Measurements from ENCODE around the gene EFHB.
"Not testable (repeated sequence)": the region's sequence is repeated elsewhere in the genome, so short reads cannot be mapped to it uniquely, and the experiment has no call there.

The EFHB gene, protein sequence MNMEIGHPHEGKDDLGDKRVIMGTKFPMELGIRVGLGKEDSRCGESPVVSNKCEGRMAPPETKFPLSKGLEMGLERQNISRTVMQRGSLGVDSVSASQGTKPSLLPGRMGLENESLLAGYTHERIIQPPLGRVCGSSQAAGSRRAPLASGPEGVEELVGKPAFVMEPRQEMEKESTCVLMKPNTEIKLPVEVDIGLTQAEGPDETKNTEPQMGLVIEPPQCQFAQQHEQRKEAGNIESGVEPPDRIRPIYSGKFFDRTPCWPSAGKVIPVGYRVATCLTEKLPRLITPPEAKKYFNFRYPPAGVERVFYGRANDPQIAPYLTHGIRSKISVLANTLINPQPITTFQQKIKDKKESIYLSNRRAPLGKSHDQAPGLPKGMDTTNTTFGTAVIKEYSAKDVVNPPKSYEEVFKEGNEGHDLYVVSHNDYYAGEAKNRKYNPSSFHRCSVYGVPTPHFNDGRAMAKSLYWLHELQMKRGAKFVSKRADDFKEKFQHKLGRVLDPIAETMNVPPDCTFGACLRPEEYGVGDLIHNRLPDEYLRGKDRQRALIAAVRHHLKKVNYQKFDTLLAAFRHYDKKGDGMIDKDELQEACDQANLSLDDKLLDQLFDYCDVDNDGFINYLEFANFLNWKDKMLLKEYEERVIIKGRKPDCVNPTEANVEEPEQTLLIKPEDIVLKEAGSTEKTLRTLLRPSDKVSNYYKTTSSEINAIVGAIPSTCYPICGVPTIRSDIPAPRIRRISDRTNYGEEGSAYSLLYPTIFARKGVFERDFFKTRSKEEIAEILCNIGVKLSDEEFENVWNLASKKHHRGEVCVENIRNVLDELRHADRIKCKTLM

GRCh38 chr3:19934098-19934566, at the start of gene EFHB:
Gene EFHB (minus strand): TSS chr3:19934217. CDS start chr3:19934018, 199 bp downstream.
- no peak for FAIRE-seq

DNA sequence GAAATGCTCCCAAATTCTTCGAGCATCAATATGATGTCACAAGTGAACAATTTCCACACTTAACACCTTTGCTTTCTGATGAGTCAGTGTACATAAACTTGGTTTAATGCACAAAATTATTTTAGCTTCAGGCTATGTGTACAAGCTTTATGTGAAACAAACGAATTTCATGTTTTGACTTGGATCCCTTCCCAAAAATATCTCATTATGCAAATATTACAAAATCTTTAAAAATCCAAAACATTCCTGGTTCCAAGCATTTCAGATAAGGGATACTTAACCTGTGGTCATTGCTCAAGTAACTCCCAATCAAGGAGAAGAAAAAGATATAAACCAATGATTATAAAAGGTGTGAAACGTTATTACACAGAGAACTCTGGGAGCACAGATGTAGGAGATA, 38.0 kb upstream of the EFHB start:
- no peak for FAIRE-seq

- FAIRE-seq: no peak
Measured at GRCh38 chr3:19970327-19970726, 36.3 kb upstream of the EFHB start.

GRCh38 chr3:19967812-19968211, 33.8 kb upstream of the EFHB start:
- FAIRE-seq: no peak

GRCh38 chr3:19967208-19967607, 33.2 kb upstream of the EFHB start:
- no peak for FAIRE-seq

DNA sequence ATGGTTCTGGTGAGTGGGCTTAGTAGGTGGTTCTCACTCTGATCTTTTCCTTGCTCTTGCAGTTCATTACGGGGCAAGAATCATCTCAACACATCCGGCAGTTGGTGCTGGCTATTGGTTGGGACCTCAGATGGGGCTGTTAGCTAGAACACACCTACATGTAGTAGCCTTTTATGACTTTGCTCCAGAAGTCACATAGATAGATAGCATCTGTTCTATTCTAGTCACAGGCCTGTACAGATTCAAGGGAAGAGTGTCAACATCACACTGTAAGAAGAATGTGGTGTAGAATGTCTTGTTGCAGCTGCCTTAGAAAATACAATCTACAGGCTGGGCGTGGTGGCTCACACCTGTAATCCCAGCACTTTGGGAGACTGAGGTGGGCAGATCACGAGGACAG, 27.9 kb upstream of the EFHB start:
- FAIRE-seq: no peak

DNA sequence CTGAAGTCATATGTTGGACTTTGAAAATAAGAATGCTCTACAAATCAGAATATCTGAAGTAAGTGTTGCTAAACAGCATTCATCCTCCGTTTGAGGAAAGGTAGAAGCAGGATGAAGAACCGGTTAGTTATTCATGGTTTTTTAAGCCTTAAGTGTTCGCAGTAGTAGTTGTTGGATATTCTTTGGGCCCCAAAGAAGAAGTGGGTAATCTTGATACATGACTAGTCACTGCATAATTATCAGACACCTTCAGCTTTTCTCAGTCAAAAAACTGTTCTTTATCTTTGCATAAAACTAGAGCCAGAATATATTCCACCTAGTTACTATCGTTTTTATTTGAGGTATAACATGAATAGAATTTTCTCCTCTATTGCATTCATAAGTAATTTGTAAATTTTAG, 26.7 kb upstream of the EFHB start:
- FAIRE-seq: no peak

DNA sequence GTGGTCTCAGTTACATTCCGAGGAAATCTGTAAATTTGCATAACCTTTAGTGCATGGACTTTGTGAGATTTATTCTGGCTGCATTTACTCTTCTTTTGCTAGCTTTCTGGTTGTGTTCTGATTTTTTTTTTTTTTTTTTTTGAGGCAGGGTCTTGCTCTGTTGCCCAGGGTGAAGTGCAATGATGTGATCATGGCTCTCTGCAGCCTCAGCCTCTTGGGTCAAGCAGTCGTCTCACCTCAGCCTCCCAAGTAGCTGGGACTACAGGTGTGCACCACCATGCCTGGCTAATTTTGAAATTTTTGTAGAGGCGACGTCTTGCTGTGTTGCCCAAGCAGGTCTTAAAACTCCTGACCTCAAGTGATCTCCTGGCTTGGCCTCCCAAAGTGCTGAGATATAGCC, 25.5 kb upstream of the EFHB start:
- FAIRE-seq: no peak

- not testable (repeated sequence) for FAIRE-seq
Measured at GRCh38 chr3:19957354-19957753, 23.3 kb upstream of the EFHB start.

DNA sequence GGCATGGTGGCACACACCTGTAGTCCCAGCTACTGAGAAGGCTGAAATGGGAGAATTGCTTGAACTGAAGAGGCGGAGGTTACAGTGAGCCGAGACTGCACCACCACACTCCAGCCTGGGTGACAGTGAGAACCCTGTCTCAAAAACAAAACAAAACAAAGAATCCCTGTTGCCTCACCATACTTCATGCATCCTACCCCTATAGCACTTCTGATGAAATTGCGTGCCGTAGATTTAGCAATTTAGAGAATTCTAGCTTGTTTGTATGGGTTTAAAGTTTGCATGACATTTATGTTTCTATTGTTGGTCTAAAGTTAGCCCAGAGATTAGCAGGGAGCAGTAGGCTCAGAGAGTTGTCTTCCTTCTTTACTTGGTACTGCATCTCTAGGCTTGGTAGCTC, 20.7 kb upstream of the EFHB start:
- no peak for FAIRE-seq

GRCh38 chr3:19950316-19950715, 16.3 kb upstream of the EFHB start:
- no peak for FAIRE-seq

GRCh38 chr3:19948226-19948591, 14.2 kb upstream of the EFHB start:
- no peak for FAIRE-seq

DNA sequence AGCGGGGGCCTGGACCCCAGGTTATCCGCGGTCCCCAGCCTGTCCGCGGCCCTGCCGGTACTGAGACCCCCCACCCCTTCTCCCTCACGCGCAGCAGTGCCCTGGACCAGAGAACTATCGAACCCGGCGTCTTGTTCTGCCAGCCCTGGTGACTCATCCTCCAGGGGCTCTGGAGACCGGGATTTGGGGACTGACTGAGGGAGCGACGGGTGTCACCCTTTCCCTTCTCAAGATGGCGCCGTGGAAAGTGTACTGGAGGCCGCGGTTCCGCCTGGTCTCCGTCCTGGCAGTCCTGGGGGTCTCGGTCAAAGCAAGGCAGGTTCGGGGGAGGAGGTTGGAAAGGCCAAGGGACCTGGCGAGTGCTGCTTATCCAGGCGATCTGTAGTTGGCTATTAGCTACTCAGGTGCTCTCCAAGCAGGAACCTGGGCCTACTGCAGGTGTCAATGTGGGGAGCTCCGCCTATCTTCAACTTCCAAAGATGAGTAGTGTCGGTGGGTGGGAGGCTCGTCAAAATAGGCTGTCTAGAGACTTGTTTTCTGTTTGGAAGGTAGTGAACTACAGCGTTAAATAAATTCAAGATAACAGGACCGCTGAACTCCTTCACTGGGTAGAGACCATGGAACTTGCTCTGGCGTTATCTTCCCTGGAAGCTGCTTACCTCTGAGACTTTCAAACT, 13.7 kb upstream of the EFHB start:
- no peak for FAIRE-seq

DNA sequence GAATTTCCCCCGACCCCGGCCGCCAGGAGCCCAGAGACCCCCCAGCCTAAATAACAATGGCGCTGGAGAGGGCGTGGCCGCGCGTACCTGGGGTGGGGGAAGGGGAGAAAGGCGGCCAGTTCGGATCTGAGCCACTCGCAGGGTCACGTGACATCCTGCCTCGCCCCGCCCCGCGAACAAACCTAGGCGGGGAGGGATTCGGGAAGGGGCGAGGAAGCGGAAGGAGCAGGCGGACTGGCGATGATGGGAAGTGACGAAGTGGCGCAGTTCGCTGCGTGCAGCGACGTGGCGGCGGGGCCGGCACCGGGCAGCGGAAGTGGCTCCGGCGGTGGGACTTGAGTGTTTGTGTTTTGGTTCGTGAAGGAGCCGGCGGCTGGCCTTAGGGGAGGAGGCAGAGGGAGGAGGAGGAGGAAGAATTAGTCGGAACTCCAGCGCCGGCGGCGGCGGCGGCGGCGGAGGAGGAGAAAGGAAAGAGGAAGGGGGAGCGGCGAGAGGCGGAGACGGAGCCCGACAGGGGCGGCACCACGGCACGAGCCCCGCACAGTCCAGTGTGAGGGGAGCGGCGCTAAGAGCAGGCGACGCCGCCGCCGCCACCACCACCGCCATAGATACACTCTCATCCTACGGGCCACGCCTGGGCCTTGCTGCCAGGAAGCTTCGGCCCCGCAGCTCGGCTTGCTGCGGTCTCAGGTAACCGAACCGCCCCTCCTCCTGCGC, 13.0 kb upstream of the EFHB start, which contains the start of gene RAB5A:
Gene RAB5A (plus strand): TSS at position 266 of the 717 bp plus-strand sequence. CDS start 3,802 bp downstream, outside the sequence.
- FAIRE-seq: peak; percentile 97

DNA sequence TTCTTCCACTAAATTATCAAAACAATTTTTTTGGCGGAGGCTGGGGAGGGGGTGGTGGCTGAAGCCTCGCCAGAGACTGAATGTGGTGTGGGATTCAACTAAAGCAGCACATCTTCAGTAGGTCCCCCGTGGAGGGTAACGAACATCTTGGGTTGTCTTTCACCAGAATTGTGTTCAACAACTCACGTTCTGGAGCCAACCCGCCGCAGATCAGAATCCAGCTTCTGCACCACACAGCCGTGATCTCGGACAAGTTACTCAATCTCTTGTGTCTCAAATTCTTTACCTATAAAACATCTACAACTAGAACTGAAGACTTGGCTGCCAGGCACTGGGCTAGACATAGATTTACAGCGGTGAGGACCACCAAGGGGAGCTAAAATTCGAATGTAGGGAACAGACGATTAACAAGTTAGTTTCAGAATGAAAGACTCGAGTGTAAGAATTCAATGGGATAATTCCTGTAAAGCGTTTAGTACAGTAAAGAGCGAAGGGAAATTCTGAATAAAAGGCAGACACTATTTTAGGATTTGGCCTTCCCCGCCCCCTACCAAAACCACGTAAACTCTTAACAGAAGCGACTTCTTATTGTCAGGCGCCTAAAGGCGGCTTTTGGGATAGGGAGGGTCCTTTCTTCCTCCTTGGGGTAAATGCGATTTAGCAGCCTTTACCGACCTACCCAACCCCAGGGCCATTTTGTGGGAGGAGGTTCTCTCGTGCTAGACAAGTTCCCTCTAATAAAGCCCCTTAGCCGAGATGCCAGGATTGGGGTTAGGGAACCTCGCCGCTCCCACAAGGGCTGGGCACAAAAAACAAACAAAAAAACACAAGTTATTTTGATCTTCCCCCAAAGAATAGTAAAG, 12.2 kb upstream of the EFHB start:
- FAIRE-seq: no peak

GRCh38 chr3:19945534-19945933, 11.5 kb upstream of the EFHB start:
- no peak for FAIRE-seq

DNA sequence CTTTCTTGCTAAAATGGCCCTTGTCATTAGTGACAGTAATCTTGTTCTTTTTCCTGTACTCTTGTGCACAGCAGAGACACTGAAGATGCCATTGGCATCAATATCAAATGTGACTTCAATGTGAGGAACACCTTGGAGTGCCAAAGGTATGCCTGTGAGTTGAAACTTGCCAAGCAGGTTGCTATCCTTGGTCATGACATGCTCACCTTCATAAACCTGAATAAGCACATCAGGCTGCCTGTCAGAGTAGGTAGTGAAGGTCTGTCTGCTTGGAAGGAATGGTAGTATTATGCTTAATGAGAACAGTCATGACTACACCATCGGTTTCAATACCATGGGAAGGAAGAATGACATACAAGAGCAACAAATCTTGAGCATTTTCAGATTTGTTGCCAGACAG, 6.6 kb upstream of the EFHB start:
- no peak for FAIRE-seq

DNA sequence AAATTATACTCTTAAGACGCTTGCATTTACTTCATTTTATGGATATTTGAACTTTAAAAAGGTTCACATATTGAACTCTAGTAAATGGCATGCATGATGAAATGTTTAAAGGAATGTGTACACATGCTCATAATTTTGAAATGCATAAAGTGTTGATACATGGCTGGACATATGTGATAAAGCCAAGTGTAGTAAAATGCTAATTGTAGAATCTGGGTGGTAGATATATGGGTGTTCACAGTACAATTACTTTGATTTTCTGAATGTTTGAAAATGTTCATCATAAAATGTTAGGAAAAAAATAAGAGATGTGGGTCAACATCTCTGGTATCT, 4.2 kb upstream of the EFHB start:
- FAIRE-seq: no peak

DNA sequence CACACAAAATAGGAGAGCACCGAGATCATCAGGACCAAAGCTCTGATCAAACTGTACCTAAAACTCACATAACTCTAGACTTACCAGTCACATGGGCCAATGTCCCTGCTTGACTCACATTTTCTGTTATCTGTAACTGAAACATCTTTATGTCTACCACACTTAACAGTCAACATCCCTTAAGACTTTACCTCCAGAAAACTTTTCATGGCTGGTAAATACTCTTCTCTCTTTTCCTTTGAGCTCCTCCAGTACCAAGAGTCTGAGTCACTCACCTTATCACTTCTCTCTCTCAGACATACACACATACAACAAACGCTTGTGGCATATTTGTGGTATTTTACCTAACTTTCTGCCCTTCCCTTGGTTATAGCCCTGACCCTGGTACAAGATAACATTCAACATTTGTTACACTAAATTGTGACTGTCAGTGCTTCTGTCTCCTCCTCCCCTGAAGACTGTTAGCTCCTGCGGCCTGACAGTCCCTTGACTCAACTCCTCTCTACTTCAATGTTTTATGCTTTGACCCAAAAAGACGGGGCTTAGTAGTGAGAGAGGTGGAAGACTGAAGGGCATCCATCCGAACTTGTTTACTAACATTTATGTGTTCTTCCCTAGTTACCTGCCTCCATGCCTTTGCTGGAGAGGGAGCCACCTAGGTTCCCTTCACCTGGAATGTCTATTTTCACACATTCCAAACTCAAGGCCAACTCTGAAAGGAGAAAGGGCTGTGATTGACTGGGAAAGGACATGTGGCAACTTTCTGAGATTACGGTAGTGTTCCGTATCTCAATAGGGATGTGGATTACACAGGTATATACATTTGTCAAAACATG, 3.7 kb upstream of the EFHB start:
- no peak for FAIRE-seq

GRCh38 chr3:19932422-19932821, 1.6 kb downstream of the EFHB start:
- FAIRE-seq: no peak

DNA sequence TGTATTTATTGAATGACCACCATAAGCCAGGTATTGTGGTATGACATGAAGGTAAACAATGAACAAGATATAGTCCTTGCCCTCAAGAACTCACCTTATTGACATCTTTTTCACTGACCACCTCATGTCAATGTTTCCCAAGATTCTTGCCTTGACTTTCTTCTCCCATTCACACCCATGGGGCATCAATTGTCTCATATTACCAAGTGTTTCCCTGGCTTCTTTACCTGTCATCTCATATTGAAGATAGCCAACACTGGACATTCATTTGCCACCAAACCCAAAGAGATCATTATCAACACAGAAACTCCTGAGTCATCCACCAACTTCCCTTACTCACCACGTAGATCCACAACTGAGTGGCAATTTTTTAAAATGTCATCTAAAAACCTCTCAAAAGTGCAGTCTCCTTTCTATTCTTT, 2.2 kb downstream of the EFHB start:
- no peak for FAIRE-seq
